Suprapubic skin (tissue), 4 donors: ENCODE measurements around the gene HNRNPA2B1.

Source experiments
- CTCF ChIP-seq, 2 donors: fragments of 200-600 bp in 1 of 2; fragments of 450-650 bp in 1 of 2; sonication (generic) in 1 of 2; IDR thresholded peaks; one replicate each; pipeline ENCODE4 v1.5.1; 2016 to 2019; ENCODE audit warnings: antibody characterized with exemption in 2 of 2, mild to moderate bottlenecking in 1 of 2, moderate library complexity in 1 of 2
- POLR2A ChIP-seq, 2 donors: fragments of 450-650 bp; IDR thresholded peaks; one replicate each; pipeline ENCODE4 v1.6.1; 2017; ENCODE audit warnings: antibody characterized with exemption in 2 of 2, mild to moderate bottlenecking in 2 of 2, moderate library complexity in 2 of 2
- POLR2AphosphoS5 ChIP-seq, 3 donors: sonication (generic); formaldehyde crosslinking; IDR thresholded peaks; one replicate each; pipeline ENCODE4 v1.6.1; 2017; ENCODE audit warnings: antibody characterized with exemption in 3 of 3

DNA sequence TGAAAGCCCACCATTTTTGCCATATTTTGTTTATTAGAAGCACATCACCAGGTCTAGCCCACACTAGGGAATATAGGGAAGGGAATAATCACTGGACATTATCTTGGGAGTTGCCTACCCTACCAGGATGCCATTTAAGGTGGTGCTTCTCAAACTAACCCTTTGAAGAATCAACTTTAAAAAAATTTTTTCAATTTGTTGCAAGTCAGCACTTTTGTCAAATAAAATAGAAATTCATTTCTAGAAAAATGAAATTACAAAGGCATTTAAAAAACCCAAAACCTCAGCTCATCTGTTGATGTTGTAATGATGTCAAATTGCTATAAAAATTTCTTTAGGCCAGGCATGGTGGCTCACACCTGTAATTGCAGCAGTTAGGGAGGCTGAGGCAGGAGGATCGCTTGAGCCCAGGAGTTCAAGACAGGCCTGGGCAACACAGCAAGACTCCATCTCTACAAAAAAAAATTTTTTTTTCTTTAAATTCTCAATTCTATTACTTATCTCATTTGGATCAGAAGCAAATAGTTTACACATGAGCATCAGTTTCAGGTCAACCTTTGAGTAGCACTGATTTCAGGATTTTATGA is 51.1 kb downstream of the HNRNPA2B1 start:
- TF ChIP-seq POLR2AphosphoS5 (IDR thresholded peaks at IDR 0.05) (no peak), POLR2A (IDR thresholded peaks at IDR 0.05) (no peak), CTCF (IDR thresholded peaks at IDR 0.05) (no peak)
